ENCODE results near the gene SGIP1.

Gene SGIP1

DNA sequence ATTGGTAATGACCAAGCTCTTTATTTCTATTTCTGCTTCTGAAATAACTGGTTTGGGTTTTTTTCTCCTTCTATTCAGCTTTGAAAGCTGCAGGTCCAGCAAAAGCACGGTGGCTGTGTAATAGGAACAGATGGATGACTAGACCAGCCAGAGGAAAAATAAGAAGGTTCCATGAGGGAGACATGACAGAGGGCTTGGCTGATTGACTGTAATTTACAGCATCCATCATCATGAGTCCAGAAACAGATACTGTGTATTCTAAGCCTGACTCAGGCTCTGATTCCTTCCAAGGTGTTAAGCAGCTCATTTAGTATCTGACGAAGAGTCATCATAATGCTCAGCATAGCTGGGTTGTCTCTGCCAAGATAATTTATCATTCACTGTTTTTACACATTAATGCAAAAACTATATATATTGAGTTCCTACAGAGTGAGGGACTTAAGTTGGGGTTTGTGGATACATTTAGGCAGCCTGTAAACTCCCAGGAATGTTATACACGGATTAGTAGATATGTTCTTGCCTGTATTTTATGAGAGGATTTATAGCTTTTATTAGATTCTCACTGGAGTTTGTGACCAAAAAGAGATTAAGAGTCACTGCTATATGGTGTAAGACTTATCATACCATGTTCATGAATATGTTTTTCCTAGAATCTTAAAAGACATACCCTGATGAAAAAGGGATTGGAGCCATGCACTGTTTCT, 72.6 kb downstream of the SGIP1 start:
- DNase-seq (ENCODE audit: low spot score), result no peak

DNA sequence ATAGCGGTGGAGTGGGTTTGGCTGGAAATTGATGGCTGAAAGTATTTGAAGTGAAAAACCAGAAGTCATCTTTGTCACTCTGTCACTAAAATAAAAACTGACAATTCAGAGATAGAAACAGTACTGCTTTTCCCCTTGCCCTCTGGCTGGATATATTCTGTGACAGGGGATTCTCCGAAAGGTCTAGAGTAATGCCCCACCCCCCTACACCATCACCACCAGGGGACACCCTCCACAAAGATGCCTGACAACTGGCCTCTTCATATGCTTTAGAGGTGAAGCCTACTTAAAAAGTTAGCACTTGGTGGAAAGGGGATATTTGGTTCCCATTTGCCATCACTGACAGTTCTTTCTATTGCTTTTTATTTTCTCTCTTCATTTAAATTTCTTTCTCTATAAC, 73.5 kb downstream of the SGIP1 start:
- DNase-seq (ENCODE audit: low spot score), result no peak

DNA sequence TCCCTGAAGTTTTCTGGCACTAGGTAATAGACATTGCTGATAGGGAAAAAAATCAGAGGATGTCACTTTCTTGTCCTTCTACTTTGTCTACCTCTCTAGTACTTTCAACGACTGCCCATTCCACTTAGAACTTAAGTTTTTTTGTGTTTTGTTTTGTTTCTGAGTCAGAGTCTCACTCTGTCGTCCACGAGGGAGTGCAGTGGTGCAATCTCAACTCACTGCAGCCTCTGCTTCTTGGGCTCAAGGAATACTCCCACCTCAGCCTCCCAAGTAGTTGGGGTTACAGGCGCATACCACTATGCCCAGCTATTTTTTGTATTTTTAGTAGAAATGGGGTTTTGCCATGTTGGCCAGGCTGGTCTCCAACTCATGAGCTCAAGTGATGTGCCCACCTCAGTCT, 79.2 kb downstream of the SGIP1 start:
- no peak for DNase-seq (ENCODE audit: low spot score)

DNA sequence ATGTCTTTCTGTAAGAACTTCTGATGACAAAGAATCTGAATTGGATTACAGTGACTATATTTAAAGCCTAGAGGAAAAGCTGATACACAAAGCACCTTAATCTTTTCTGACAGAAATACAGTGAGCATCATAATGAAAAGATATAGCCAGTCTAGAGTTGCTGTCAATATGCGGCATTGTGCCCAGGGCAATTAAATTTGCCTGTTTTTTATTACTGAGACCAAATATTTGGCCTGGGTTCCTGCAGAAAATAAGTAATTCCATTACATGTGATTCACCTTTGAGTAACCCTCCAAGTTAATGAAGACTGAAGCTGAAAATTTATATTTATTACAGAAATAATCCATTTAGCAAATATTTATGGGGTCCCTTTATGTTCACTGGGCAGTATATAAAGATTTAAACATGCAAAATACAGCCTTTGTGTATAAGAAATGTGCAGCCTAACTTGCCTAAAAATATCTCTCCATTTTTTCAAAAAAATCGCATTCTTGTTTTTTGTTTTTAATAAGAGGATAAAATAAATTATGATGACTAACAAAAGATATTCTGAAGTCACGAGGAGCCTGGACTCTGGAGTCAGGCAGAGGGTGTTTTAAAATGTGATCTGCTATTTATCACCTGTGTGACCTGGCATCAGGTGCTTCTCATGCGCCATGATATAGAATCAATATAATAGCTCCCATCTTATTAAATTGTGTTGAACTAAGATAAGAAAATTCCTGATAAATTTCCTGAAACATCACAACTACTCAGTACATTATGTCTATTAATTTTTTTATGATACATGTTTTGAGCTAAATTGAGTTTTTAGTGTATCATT, 83.6 kb downstream of the SGIP1 start:
- DNase-seq (ENCODE audit: low spot score), result no peak

DNA sequence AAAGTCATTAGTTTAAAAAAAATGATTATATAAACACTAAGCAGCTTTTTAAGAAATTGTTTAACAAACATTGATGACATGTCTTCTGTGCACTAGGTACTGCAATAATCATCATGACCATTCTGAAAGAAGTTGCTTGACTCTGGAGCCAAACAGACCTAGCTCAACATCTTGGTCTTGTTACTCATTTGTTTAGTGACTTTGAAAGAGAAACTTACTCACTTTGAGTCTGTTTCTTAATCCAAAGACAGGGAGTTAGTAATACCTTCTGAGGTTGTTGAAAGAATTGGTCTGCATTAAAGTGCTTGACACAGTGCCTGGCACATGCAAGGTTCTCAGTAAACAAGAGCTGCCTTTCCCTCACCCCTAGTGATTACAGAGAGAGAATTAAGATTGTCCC, 84.4 kb downstream of the SGIP1 start:
- DNase-seq (ENCODE audit: low spot score), result no peak

DNA sequence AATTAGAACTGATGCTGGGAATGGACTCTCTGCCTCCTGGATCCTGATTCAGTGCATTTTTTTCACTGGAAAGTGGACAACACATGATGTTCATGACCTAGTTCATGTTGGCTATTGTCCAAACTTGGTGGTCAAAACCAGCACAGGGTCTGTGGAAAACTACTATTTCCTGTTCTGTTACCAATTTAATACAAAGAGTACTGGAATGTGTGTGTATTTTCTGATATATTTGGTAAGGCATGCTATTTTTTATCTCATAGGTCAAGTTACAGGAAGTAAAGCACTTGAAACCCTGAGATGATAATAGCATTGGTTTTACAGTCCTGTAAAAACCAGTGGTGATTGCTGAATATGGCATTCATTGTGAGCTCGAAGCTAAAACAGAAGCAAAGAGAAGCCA, 89.9 kb downstream of the SGIP1 start:
- DNase-seq (ENCODE audit: low spot score), result no peak

DNA sequence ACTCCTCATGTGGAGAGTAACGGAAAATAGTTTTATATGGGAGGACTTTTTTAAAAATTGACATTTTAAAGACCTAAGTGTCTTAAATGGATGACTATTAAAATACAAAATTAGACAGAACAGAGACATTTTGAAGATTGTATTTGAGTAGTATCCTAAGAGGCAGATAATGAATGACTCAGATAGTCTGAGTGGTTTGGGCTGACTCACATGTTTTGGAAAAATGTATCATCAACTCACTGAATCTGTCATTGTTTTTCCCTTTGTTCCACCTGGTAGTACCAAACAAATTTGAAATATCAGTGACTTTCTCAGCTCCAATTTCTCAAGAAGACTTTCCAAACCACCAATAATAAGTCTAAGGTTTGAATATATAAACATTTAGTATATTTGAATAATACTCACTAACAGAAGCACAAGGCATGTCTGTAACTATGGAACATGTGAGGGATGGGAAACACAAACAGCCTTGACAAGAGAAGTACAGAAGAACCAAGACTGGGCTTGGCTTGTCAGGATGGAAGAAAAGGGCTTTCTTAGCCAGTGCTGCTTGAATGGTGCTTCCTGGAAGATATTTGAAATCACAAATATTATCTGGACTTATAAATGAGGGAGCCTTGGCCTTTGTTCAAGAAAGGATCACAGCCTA, 90.6 kb downstream of the SGIP1 start:
- DNase-seq (ENCODE audit: low spot score), result no peak

DNA sequence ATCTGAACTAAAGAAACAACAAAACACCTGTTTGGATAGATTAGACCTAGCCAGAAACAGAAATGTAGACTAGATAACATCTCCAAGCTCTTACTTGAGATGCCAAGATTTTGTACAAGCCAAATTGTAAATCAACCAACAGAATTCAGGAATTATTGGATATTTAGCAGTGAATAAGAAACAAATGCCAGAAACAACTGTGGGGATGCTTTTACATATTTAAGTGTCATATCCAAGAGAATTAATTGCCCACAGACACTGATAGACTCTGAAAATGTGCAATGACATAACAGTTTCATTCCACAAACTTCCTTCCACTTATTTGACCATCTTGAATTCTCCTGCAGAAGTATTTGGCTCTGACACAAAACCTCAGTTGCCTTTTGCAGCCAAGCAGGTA, 92.3 kb downstream of the SGIP1 start:
- no peak for DNase-seq (ENCODE audit: low spot score)

DNA sequence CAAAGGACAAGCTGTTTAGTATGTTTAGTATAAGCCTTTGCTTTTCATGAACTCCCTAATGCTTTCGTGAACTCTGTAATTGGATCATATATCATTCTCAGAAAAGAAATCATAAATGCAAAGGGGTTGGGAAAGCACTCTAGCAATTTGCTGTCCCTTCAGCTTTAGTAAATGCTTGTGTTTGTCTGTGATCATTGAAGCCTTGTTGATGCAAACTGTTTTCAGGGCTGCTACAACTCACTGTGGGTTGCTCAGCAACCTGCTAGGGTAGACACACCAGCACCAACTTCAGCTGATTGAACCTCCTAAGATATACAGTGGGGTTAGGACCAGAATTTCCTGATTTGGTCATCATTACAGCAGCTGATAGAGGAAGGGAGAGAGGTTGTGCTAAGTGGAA, 95.0 kb downstream of the SGIP1 start:
- DNase-seq (ENCODE audit: low spot score), result no peak

DNA sequence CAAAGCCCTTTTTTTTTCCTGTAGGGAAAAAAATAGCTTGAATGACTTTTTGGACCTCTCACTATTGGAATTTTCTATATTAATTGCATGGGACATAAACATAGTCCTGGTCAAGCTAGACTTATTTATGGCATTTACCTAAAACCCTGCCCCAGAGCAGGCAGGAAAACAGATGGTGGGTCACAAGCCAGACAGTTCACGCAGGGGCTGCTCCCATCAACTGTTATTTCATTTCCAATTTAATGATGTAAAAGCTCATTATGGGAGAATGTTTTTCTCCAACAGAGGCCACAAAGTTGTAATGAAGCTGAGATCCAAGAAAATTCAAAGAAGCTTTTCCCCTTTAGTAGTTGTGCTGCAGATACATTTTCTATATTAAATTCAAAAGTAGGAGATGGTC, 99.2 kb downstream of the SGIP1 start:
- DNase-seq (ENCODE audit: low spot score), result no peak

DNA sequence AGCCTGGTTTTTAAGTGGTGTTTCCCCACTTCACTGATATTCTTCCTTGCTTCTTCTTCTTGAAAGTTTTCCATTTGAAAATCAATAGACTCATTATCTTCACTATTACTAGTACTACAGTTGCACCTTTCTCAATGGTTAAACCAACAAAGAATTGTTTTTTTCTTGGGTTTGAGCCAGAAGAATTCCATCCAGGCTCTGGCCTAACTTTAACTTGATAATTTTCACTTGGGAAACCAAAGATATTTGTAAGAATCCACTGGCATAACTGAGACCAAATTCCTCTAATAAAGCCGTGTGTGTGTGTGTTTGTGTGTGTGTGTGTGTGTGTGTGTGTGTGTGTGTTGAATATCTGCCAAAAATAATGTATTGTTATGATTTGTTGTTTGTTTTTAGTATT, 103.2 kb downstream of the SGIP1 start:
- DNase-seq (ENCODE audit: low spot score), result no peak

DNA sequence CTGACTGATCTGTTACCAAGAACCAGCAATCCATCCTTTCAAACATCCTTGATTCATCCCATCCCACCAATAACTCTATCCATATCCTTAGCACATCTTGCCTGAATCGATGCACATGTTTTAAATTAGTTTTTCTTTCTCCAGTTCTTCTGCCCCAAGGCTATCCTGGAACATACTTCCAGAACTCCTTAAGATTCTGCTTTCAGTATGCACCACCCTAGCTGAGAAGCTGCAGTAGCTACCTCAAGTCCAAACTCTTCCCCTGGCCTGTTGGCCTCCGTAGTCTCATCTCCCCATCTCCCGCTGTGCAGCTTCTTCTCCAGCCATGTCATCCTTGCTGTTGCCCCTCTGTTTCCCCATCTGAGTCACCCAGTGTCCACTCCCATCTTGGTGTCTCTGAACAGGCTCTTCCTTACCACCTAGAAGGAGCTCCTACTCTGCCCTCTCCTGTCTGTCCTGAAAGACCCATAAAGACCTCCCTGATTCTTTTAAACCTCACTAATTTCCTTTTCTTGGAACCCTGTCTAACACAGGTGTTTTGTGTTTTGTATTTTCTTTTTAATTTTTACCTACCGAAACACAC, 108.0 kb downstream of the SGIP1 start:
- DNase-seq (ENCODE audit: low spot score), result no peak

DNA sequence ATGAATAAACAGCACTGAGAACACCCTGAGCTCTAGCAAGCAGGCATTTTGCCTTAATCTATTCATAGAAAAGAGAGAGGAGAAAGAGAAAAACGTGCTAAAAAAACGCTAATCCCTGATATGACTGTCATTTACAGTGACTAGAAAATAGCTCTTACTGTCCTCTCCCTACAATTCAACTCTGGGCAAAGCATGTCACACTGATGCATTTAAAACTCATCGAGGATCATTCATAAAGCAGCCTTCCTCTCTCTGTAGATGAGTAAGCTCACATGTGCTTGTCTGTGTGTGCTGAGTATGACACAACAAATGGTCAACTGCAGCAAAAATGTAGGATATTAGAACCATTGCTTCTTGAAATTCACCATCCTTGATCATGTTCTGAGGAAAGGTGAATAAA, 109.0 kb downstream of the SGIP1 start:
- no peak for DNase-seq (ENCODE audit: low spot score)

DNA sequence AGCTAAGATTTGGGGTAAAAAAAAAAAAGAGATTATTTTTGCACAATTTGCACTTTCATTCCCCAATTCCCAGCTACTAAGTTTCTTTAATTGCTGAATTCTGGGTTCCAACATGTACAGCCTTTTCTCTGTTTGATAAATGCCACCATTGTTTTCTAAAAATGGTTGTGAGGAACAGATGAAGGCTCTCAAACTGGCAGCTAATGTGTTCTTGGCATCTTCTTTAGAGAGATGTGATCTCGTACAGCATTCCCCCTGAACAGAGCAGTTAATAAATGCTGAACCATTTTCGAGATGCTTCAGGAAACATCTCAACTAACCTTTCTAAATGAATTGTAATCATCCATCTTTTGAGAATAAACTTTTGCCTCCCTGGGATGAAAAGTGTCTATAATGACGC, 110.4 kb downstream of the SGIP1 start:
- no peak for DNase-seq (ENCODE audit: low spot score)

DNA sequence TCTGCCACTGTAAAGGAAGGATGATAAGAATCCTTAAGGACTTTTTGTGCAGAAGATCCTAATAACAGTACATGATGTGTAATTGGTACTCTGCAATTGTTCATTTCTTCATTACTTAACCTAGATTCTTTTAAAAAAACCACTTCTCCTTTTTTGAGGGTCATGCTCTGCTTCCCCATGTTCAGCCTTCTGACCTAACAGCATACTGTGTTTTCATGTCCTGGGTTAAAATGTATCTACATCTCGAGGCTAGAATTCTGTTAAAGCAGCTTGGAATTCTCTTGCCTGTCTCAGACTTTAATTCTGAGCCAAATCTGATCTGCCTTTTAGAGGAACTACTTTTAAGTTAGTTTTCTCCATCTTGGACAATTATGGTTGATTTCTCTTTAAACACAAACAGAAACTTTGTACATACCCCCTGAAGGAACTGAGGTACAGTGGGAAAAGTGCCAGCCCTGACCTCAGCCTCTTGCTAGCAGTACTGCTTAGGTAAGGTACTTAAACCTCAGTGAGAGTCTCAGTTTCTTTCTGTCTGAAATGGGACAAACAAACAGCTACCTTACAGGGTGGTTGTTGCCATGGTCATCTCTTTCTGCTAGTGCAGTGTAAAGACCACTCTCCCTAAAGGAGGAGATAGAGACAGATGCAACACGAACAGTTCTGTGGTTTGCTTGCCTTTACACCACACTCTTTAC, 115.1 kb downstream of the SGIP1 start:
- DNase-seq (ENCODE audit: low spot score), result no peak

DNA sequence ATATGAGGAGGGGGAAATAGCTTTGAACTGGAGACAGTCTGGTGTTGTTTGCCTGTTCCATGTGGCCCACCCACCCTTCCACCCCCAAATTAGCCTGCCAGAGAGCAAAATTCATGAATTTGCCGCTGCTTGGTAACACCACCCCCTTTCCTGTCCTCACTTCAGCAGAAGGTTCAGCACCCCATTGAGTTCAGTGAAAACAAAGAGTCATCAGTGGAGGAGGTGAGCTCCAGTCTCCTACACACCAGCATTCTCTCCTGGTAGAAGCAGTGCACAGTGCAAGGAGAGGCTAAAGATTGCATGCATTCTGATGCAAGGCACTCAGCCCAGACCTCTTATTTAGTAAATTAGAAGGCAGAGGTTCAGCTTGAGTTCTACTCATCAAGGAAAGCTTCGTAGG, 118.6 kb downstream of the SGIP1 start:
- DNase-seq (ENCODE audit: low spot score), result no peak

DNA sequence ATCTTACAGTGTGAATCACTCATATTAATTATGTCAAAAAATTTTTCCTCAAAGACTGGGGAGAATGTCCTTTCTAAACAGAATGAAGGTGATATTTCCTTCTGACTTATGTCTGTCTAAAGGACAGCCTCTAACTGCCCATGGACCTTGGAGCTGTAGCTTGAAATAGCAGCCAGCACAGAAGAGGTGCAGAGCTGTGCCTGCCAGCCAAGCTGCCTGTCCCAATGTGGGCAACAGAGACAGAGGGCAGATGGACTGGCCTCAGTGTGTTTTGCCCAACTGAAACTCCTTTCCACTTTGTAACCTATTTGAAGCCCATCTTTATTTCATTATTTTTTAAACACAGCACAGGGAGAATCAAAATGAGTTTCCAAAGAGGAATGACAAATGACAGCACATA, 120.7 kb downstream of the SGIP1 start:
- DNase-seq (ENCODE audit: low spot score), result no peak

DNA sequence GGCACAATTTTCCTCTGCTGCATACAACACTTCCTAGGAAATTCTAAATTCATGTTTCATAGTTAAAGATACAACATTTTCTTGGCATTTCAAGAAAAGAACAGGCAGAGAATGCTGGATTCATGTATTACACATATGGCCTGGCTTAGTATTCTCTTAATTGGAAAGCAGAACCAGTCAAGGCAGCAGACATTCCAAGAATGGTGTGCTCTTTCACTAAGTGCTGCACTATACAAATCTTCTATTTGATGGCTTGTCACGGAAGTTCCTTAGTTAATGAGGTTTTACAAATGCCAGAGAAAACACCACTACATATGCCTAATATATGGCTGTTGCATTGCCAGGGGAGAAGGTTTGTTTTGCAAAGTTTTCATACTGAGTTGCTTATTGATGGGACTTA, 137.5 kb downstream of the SGIP1 start:
- DNase-seq (ENCODE audit: low spot score), result no peak

DNA sequence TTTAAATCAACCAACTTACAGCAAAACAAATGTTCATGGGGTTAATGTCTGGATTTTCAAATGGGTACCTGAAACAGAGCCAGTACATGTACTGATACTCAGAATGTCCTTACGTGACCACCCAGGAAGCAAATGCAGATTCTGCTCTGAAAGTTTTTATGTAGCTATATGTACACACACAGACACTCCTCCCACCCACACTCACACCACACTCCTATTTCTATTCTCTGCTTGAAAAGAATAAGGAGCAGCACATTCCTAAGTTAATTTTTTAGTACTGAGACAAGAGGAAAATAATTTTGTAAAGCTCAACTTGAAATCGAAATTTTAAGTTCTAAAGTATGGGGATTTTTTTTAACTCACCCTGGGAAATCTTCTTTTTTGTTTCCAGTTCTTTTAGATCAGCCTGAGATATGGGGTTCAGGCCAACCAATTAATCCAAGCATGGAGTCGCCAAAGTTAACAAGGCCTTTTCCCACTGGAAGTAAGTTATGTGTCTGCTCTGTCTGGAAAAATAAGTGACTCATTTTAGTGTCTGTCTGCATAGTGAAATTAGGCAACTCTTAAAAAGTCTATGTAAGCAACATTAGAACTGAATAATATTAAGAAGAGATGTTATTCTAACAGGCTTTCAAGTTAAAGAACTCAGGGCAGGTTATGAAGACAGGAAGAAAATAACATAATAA, 142.8 kb downstream of the SGIP1 start:
- no peak for DNase-seq (ENCODE audit: low spot score)

DNA sequence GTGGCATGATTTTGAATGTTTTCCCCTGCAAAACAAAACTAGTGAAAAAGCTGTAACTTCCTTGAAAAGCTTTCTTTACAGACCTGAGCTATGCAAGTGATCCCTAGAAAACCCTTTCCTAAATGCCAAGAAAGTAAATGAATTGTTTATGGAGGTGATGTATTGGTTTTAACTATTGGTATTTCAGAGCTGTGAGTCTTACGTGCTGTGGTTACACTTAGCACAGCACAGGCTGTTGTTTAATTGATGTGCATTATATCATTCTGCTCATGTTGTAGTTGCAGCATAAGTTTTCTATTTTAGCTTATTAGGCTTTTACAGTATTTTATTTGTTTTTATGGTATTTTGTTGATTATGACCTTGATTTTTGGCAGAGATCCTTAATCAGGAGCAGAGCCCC, 144.2 kb downstream of the SGIP1 start:
- DNase-seq (ENCODE audit: low spot score), result no peak

DNA sequence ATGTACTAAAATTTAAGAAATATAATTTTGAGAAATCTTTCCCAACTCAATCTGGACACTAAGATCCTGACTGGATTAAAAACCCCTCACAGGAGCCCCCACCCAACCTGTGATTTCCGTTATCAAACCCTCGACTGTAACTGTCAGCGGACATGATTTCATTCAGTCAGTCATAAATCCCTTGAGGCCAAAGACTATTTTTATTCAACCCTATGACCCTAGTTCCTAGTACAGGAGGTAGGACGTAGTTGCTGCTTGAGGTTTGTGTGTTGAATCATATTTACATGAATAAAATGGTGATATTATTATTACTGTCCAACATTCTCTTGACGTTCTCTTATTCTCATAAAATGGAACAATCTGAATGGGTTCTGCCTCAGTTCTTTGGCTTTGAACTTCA, 145.2 kb downstream of the SGIP1 start:
- no peak for DNase-seq (ENCODE audit: low spot score)

DNA sequence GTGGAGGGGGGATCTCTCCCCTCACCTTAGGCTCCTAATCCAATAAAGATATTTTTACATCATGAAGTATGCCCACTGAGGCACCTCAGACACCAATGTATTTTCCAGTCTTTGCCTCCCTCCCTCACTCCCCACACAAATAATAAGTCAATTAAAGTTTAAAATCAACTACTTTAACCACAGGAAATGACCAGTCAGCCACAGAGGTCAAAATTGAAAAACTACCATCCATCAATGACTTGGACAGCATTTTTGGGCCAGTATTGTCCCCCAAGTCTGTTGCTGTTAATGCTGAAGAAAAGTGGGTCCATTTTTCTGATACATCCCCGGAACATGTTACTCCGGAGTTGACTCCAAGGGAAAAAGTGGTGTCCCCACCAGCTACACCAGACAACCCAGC, 147.7 kb downstream of the SGIP1 start:
- no peak for DNase-seq (ENCODE audit: low spot score)

Measured in CD4-positive, alpha-beta T cell treated with Interleukin-6 at 100 ng/mL for 8 hours (primary cell).